Measurements from ENCODE around the gene MT4. TPM values are rescaled to one million over a fixed set of nuclear protein-coding genes. Genes with fewer than 3 reads are reported as not detected.

MT4 gene
- total and polyA plus RNA-seq, 7 donors: not detected

GRCh38 chr16:56551796-56552738, 12.8 kb upstream of the MT4 start:
- intact Hi-C loops (cut with DNase I): no loop called here
- DNase-seq (no peak), ATAC-seq (peak; percentile 24 to 71 (median 68))
- H3K9me3 ChIP-seq: no peaks in the 10 kb centered on the region
- peak overlapping the region; percentile 33 for H3K27ac ChIP-seq
- no peaks in the 10 kb centered on the region for H3K36me3 ChIP-seq (ENCODE audit: insufficient read depth in 1 of 2, low read depth in 1 of 2)
- H3K4me3 ChIP-seq: no peak overlapping the region
- WGBS, 3 donors: 22 to 29% (median 26%) methylated on average over 11 of the region's 11 CpGs
- peaks cover 11% of the 10 kb centered on the region for H3K4me1 ChIP-seq
- no peak for TF ChIP-seq CTCF (IDR thresholded peaks at IDR 0.05)
- peaks cover 0 to 4% (median 0%) of the 10 kb centered on the region in 3 donors for H3K27me3 ChIP-seq (ENCODE audit: insufficient read depth in 3 of 3, low read length in 2 of 3)

GRCh38 chr16:56554441-56554840, 10.4 kb upstream of the MT4 start:
- Histone ChIP-seq H3K9me3 (no peaks in the 10 kb centered on the region), H3K27me3 (ENCODE audit: insufficient read depth in 3 of 3, low read length in 2 of 3) (peaks cover 0 to 6% (median 0%) of the 10 kb centered on the region in 3 donors), H3K4me3 (no peak overlapping the region), H3K4me1 (peaks cover 11% of the 10 kb centered on the region), H3K36me3 (ENCODE audit: insufficient read depth in 1 of 2, low read depth in 1 of 2) (no peaks in the 10 kb centered on the region), H3K27ac (no peak overlapping the region)
- intact Hi-C loops (cut with DNase I): no loop called here
- TF ChIP-seq CTCF (IDR thresholded peaks at IDR 0.05): no peak
- ATAC-seq: no peak
- WGBS, 3 donors: 89 to 92% (median 92%) methylated on average over 10 of the region's 10 CpGs
- no peak for DNase-seq

- no peak for TF ChIP-seq CTCF (IDR thresholded peaks at IDR 0.05)
- Histone ChIP-seq H3K27me3 (ENCODE audit: insufficient read depth in 3 of 3, low read length in 2 of 3) (peaks cover 0 to 9% (median 0%) of the 10 kb centered on the region in 3 donors), H3K36me3 (ENCODE audit: insufficient read depth in 1 of 2, low read depth in 1 of 2) (no peaks in the 10 kb centered on the region), H3K4me3 (no peak overlapping the region), H3K9me3 (no peaks in the 10 kb centered on the region), H3K4me1 (peaks cover 3% of the 10 kb centered on the region), H3K27ac (no peak overlapping the region)
- ATAC-seq (peak; percentile 32 to 70 (median 46)), DNase-seq (peak; percentile 30 to 53)
- intact Hi-C loops (cut with DNase I): no loop called here
- WGBS, 3 donors: 25 to 29% (median 27%) methylated on average over 8 of the region's 8 CpGs
Observed at GRCh38 chr16:56558024-56558747, 6.7 kb upstream of the MT4 start.

GRCh38 chr16:56559109-56559508, 5.8 kb upstream of the MT4 start:
- H3K4me3 ChIP-seq: no peak overlapping the region
- peaks cover 0 to 9% (median 0%) of the 10 kb centered on the region in 3 donors for H3K27me3 ChIP-seq (ENCODE audit: insufficient read depth in 3 of 3, low read length in 2 of 3)
- H3K27ac ChIP-seq: no peak overlapping the region
- peaks cover 3% of the 10 kb centered on the region for H3K4me1 ChIP-seq
- TF ChIP-seq CTCF (IDR thresholded peaks at IDR 0.05): no peak
- intact Hi-C loops (cut with DNase I): no loop called here
- H3K9me3 ChIP-seq: no peaks in the 10 kb centered on the region
- ATAC-seq: no peak
- DNase-seq: no peak
- WGBS, 3 donors: 81 to 95% (median 87%) methylated on average over 4 of the region's 4 CpGs
- no peaks in the 10 kb centered on the region for H3K36me3 ChIP-seq (ENCODE audit: insufficient read depth in 1 of 2, low read depth in 1 of 2)

Data from psoas muscle (tissue), 8 donors.